Measurements from ENCODE around the gene TMEM243.
"Not testable (repeated sequence)": the region's sequence is repeated elsewhere in the genome, so short reads cannot be mapped to it uniquely, and the experiment has no call there.

GRCh38 chr7:87238464-87239051 lies 19.0 kb upstream of the TMEM243 start:
- TF ChIP-seq CTCF, POLR2A (IDR thresholded peaks at IDR 0.05): not testable (repeated sequence)
